ENCODE results near the gene DGKD.

DNA sequence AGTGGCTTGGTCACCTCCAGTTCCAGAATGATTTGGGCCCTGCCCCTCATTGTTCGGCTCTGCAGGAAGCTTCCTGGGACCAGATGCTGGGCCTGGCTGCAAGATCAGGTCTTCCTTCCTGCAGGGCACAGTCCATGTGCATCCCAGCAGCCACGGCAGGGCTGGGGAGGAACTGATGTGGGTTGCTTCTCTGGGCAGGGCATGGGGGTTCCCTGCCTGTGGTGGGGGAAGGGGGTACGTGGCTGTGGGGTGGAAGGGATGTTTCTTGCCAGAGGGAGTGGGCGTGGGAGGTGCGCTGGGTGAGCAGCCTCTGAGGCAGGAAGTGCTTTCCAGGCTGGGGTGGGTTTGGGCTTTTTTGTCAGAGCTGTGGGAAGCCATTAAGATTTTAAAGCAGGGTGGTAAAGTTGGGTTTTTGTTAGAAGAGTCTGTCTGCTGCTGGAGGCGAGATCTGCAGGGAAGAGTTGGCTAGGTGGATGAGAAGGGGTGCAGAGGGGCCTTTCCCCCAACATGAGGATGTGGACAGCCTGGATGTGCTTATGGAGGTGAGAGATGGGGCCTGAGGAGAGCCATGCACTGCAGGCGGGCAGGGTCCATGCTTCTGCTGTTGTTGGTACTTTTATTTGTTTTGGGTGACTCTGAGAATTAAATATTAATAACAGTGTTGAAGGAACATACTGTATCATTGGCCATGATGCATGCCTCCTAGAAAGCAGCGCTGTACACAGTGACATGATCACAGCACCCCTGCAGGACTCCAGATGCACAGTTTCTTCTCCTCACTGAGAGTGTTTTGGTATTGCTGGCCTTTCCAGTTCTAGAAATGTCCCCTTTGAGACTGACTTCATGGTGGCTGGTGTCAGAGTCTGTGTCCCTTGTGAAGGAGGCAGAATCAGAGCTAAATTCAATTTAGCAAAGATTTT, 45.3 kb downstream of the DGKD start:
- TF ChIP-seq ZNF561 (CRISPR knock-in tag; conservative IDR thresholded peaks at IDR 0.05) (no peak), OTX1 (CRISPR knock-in tag; IDR thresholded peaks at IDR 0.05) (no peak), HCFC1 (IDR thresholded peaks at IDR 0.05; ENCODE audit: low read depth, low read length) (no peak), ELF4 (CRISPR knock-in tag; IDR thresholded peaks at IDR 0.05) (no peak), MAFK (IDR thresholded peaks at IDR 0.05; ENCODE audit: low read length) (no peak), CBX8 (IDR thresholded peaks at IDR 0.05; ENCODE audit: borderline replicate concordance, extremely low read depth, low read depth, low read length, poor library complexity, severe bottlenecking) (no peak), MXI1 (IDR thresholded peaks at IDR 0.05; ENCODE audit: low read depth, low read length) (no peak), SMC3 (conservative IDR thresholded peaks at IDR 0.05; ENCODE audit: insufficient read depth, low read depth, low read length) (no peak), SAFB2 (IDR thresholded peaks at IDR 0.05; ENCODE audit: borderline replicate concordance, low read depth, low read length, severe bottlenecking) (no peak), RAD51 (IDR thresholded peaks at IDR 0.05; ENCODE audit: borderline replicate concordance, low read depth) (no peak)
- TF ChIP-seq, protein P1, sequence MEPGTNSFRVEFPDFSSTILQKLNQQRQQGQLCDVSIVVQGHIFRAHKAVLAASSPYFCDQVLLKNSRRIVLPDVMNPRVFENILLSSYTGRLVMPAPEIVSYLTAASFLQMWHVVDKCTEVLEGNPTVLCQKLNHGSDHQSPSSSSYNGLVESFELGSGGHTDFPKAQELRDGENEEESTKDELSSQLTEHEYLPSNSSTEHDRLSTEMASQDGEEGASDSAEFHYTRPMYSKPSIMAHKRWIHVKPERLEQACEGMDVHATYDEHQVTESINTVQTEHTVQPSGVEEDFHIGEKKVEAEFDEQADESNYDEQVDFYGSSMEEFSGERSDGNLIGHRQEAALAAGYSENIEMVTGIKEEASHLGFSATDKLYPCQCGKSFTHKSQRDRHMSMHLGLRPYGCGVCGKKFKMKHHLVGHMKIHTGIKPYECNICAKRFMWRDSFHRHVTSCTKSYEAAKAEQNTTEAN (CRISPR knock-in tag; IDR thresholded peaks at IDR 0.05) = no peak
- TF ChIP-seq, protein P2, sequence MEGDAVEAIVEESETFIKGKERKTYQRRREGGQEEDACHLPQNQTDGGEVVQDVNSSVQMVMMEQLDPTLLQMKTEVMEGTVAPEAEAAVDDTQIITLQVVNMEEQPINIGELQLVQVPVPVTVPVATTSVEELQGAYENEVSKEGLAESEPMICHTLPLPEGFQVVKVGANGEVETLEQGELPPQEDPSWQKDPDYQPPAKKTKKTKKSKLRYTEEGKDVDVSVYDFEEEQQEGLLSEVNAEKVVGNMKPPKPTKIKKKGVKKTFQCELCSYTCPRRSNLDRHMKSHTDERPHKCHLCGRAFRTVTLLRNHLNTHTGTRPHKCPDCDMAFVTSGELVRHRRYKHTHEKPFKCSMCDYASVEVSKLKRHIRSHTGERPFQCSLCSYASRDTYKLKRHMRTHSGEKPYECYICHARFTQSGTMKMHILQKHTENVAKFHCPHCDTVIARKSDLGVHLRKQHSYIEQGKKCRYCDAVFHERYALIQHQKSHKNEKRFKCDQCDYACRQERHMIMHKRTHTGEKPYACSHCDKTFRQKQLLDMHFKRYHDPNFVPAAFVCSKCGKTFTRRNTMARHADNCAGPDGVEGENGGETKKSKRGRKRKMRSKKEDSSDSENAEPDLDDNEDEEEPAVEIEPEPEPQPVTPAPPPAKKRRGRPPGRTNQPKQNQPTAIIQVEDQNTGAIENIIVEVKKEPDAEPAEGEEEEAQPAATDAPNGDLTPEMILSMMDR (IDR thresholded peaks at IDR 0.05 in 2 of 3, conservative IDR thresholded peaks at IDR 0.05 in 1 of 3; ENCODE audit: insufficient read depth in 2 of 3, low read depth in 1 of 3, low read length in 3 of 3) = no peak
- TF ChIP-seq, protein P3, sequence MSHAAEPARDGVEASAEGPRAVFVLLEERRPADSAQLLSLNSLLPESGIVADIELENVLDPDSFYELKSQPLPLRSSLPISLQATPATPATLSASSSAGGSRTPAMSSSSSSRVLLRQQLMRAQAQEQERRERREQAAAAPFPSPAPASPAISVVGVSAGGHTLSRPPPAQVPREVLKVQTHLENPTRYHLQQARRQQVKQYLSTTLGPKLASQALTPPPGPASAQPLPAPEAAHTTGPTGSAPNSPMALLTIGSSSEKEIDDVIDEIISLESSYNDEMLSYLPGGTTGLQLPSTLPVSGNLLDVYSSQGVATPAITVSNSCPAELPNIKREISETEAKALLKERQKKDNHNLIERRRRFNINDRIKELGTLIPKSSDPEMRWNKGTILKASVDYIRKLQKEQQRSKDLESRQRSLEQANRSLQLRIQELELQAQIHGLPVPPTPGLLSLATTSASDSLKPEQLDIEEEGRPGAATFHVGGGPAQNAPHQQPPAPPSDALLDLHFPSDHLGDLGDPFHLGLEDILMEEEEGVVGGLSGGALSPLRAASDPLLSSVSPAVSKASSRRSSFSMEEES (CRISPR knock-in tag; IDR thresholded peaks at IDR 0.05) = no peak
- TF ChIP-seq, protein P4, sequence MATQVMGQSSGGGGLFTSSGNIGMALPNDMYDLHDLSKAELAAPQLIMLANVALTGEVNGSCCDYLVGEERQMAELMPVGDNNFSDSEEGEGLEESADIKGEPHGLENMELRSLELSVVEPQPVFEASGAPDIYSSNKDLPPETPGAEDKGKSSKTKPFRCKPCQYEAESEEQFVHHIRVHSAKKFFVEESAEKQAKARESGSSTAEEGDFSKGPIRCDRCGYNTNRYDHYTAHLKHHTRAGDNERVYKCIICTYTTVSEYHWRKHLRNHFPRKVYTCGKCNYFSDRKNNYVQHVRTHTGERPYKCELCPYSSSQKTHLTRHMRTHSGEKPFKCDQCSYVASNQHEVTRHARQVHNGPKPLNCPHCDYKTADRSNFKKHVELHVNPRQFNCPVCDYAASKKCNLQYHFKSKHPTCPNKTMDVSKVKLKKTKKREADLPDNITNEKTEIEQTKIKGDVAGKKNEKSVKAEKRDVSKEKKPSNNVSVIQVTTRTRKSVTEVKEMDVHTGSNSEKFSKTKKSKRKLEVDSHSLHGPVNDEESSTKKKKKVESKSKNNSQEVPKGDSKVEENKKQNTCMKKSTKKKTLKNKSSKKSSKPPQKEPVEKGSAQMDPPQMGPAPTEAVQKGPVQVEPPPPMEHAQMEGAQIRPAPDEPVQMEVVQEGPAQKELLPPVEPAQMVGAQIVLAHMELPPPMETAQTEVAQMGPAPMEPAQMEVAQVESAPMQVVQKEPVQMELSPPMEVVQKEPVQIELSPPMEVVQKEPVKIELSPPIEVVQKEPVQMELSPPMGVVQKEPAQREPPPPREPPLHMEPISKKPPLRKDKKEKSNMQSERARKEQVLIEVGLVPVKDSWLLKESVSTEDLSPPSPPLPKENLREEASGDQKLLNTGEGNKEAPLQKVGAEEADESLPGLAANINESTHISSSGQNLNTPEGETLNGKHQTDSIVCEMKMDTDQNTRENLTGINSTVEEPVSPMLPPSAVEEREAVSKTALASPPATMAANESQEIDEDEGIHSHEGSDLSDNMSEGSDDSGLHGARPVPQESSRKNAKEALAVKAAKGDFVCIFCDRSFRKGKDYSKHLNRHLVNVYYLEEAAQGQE (IDR thresholded peaks at IDR 0.05; ENCODE audit: borderline replicate concordance) = no peak
- TF ChIP-seq, protein P4 (CRISPR knock-in tag; IDR thresholded peaks at IDR 0.05; ENCODE audit: low read depth) = no peak
